ENCODE results near the gene SDK2.

DNA sequence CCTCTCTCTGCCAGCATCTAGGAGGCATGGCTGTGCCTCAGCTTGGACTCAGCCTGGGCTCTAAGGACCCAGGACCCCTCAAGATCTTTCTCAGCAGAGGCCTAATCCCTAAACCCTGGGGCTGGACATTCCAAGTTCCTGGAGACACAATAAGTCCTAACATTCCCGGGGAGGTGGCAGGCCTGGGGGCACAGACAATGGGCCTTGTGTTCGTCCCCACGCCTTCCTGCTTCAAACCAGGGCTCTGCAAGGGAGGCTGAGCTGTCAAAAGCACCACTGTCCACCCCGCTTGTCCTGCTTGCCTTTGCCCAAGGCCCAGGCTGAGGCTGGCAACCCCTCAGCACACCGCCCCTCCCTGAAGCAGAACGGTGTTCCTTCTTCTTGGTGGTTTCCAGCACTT lies 13.7 kb downstream of the SDK2 start:
- TF ChIP-seq POLR2A (IDR thresholded peaks at IDR 0.05; ENCODE audit: low read depth, low read length), result no peak
- TF ChIP-seq, protein P1, sequence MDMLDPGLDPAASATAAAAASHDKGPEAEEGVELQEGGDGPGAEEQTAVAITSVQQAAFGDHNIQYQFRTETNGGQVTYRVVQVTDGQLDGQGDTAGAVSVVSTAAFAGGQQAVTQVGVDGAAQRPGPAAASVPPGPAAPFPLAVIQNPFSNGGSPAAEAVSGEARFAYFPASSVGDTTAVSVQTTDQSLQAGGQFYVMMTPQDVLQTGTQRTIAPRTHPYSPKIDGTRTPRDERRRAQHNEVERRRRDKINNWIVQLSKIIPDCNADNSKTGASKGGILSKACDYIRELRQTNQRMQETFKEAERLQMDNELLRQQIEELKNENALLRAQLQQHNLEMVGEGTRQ (IDR thresholded peaks at IDR 0.05; ENCODE audit: low read depth, low read length), result no peak
- TF ChIP-seq, protein P2, sequence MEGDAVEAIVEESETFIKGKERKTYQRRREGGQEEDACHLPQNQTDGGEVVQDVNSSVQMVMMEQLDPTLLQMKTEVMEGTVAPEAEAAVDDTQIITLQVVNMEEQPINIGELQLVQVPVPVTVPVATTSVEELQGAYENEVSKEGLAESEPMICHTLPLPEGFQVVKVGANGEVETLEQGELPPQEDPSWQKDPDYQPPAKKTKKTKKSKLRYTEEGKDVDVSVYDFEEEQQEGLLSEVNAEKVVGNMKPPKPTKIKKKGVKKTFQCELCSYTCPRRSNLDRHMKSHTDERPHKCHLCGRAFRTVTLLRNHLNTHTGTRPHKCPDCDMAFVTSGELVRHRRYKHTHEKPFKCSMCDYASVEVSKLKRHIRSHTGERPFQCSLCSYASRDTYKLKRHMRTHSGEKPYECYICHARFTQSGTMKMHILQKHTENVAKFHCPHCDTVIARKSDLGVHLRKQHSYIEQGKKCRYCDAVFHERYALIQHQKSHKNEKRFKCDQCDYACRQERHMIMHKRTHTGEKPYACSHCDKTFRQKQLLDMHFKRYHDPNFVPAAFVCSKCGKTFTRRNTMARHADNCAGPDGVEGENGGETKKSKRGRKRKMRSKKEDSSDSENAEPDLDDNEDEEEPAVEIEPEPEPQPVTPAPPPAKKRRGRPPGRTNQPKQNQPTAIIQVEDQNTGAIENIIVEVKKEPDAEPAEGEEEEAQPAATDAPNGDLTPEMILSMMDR (conservative IDR thresholded peaks at IDR 0.05; ENCODE audit: low read depth, low read length), result no peak
